H1 (cell line): ENCODE measurements around the gene TRDMT1. TPM values are rescaled to one million over a fixed set of nuclear protein-coding genes. Genes with fewer than 3 reads are reported as not detected.

Experiments used
- ASH2L ChIP-seq: fragments of 200-600, 300-600 bp; sonication (generic); IDR thresholded peaks from one replicate; pipeline ENCODE4 v1.7.1; 2017; ENCODE audit warnings: low read length
- CEBPB ChIP-seq: IDR thresholded peaks from 2 replicates; pipeline ENCODE4 v1.6.1; 2012; ENCODE audit warnings: low read depth, low read length
- EZH2 ChIP-seq: fragments of 200-600 bp; sonication (generic); IDR thresholded peaks from 2 replicates; pipeline ENCODE4 v1.7.1; 2012; ENCODE audit warnings: low read depth, mild to moderate bottlenecking, moderate library complexity, low read length, inconsistent platforms; ENCODE audit not compliant: severe bottlenecking
- JUND ChIP-seq: IDR thresholded peaks from 2 replicates; pipeline ENCODE4 v1.6.1; 2011; ENCODE audit warnings: mild to moderate bottlenecking, improper control_type of control experiment, low read length
- TBP ChIP-seq: IDR thresholded peaks from 2 replicates; pipeline ENCODE4 v1.6.1; 2011; ENCODE audit warnings: low read depth, low read length, improper control_type of control experiment
- TCF12 ChIP-seq: IDR thresholded peaks from 2 replicates; pipeline ENCODE4 v1.6.1; 2011; ENCODE audit warnings: low read depth, mild to moderate bottlenecking, low read length
- TEAD4 ChIP-seq: IDR thresholded peaks from 2 replicates; pipeline ENCODE4 v1.6.1; 2012; ENCODE audit warnings: low read depth, low read length, inconsistent platforms, mixed read lengths
- polyA plus RNA-seq, 7 experiments: library from polyadenylated mRNA; depleted of rRNA in 3 of 7; stranded (reverse) in 5 of 7; unstranded in 2 of 7; fragments of >200 nt in 5 of 7; fragments of 200-250 nt in 2 of 7; gene quantifications; 1 replicate in 5 of 7; 2 replicates in 1 of 7; 4 replicates in 1 of 7; pipeline versions ENCODE4 v1.2.1 to v1.2.3, GENCODE V29; 2011 to 2013; ENCODE audit warnings: missing spikeins in 2 of 7, mixed read lengths in 2 of 7
- total RNA-seq: library from RNA; stranded (reverse); fragmentation: NEBNext Ultra II Directional; extraction: Animal tissue kit (Norgen Biotek cat#: 25700); gene quantifications from 2 replicates; pipeline ENCODE4 v1.2.1, GENCODE V29; 2021

The TRDMT1 gene
- total and polyA plus RNA-seq, 2 of the 8 experiments (the other 6 are each of a cell fraction or from before 2014, with no cell fraction given): 7.4 to 21.4 TPM

DNA sequence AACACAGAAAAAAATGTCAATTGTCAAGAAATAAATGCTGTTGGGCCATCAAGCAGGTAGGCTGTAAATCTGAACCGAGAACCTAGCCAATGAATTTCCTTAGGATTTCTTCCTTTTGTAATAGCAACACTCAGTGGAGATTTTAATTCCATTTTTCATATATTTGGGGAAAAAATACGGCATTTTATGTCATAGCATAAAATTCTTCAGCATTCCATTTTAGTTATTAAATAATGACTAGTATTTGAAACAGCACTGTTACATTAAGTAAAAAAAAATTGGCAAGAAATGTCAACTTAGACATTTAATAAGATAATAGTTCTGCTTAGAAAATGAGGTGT lies 14.3 kb upstream of the TRDMT1 start (continued):
- TF ChIP-seq JUND (no peak), CEBPB (no peak), TCF12 (no peak), TBP (no peak), EZH2 (no peak), ASH2L (no peak), TEAD4 (no peak)
